NCI-H2081 (cell line): ENCODE measurements around the gene PDS5B.
A peak's percentile ranks its signal among the peaks of the same experiment; 100 is the strongest.
"Not testable (repeated sequence)": the region's sequence is repeated elsewhere in the genome, so short reads cannot be mapped to it uniquely, and the experiment has no call there.

Experiments
- DNase-seq, 2 experiments: peaks; one replicate each; lab custom pipeline; 2025; lab: John Stamatoyannopoulos, UW

Gene PDS5B

GRCh38 chr13:32650705-32651311 is 64.6 kb downstream of the PDS5B start:
- peak; percentile 15 to 61 for DNase-seq

DNA sequence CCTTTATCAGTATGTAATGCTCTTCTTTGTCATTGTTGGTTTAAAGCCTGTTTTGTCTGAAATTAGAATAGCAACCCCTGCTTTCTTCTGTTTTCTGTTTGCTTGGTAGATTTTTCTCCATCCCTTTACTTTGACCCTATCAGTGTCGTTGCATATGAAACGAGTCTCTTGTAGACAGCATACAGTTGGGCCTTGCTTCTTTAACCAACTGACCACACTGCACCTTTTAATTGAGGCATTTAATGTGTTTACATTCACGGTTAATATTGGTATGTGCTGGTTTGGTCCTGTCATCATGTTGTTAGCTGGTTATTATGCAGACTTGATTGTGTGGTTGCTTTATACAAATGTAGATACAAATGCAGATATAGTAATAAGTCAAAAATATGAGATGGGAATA is 71.1 kb downstream of the PDS5B start:
- no peak for DNase-seq

DNA sequence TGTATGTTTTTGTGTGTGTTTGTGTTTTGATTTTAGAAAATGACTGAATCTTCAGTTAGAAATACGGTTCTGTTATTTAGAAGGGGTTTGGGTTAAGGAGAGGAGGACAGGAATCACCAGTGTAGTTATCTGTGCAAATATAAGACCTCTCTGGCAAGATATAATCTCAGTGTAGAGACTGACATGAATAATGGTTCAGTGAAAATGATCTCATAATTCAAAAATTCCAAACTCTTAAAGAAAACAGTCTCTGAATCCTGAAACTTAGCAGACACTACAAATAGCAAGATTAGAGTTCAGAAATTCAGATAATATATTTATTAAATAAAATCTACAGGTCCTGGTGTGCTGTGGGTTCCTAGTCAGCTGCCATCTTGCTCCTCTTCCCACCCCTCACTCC is 73.5 kb downstream of the PDS5B start:
- no peak for DNase-seq

DNA sequence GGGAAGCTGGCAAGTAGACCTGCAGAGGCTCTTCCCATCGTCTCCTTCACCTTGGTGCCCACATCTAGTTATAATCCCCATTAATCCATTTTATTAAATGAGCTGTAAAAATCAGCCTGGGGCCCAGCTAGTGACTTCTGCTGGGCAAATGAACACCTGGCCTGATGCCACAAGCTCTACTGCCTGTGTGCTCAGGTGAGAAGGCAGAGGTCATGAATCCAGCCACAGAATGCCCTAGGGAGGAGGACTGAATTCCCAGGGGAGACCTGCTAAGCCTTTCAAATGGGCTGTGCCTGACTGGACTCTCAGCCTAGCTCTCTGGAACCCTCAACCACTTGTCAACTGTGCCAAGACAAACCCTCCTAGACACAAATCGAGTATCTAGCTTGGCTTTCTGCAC is 74.0 kb downstream of the PDS5B start:
- DNase-seq: no peak

DNA sequence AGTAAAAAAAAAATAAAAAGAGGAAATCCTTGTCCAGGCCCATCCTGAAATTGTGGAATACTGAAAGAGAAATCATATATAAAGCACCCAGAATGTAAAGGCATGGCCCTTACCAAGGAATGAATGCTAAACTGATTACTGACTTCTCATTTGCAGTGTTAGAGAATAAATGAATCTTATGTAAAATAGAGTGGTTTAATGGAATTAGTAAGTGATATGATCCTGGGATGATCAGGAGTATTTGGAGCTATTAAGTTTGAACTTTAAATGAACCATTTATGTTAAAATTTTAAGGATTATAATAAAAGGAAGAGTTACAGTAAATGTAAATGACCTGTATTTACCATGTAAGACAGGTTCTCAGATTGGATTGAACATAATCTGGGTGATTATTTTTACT is 75.4 kb downstream of the PDS5B start:
- DNase-seq: no peak

DNA sequence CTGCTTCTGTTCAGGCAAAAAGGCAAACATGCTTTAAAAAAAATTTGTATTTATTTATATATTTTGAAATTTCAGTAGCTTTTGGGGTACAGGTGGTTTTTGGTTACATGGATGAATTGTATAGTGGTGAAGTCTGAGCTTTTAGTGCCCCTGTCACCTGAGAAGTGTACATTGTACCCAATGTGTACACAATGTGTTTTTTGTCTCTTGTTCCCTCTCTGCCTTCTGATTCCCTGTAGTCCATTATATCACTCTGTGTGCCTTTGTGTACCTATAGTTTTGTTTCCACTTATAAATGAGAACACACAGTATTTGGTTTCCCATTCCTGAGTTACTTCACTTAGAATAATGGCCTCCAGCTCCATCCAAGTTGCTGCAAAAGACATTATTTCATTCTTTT is 77.4 kb downstream of the PDS5B start:
- DNase-seq: peak in 1 of 2 experiments; percentile 60

GRCh38 chr13:32666990-32667571 is 80.8 kb downstream of the PDS5B start:
- no peak for DNase-seq

- peak; percentile 33 to 48 for DNase-seq
These were observed 82.9 kb downstream of the PDS5B start for GRCh38 chr13:32669030-32669646.

GRCh38 chr13:32674503-32674902 is 88.3 kb downstream of the PDS5B start:
- no peak for DNase-seq

DNA sequence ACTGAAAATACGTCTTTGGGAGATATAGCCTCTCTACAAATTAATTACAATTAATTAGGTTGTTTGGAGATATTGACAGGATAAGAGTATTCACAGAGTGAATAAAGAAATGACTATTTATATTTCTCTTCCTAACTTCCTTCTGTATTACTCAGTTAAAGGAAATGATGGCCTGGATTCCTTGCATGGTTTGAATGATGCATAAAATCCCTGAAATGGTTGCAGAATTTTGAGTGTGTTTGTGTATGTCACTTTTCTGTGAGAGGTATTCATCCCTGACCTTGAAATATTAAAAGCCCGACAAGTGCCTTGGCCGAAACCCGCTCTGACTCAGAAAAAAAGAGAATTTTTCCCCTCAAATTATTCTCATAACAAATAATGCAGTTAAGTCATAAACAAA is 90.0 kb downstream of the PDS5B start:
- no peak for DNase-seq

- no peak for DNase-seq
These were observed 95.9 kb downstream of the PDS5B start for GRCh38 chr13:32682130-32682529.

DNA sequence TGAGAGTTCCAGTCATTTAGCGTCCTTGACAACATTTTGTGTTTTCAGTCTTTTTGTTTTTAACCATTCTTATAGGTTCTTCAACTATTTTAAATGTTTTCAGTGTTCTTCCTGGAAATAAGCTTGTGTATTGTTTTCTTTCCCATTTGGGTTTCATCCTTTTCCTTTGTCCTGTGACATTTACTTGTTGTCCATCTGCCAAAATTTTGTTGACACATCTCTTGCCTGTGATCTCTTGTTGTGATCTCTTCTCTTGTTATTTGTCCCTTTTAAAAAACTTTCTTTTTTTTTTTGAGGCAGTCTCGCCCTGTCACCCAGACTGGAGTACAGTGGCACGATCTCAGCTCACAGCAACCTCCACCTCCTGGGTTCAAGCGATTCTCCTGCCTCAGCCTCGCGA is 96.5 kb downstream of the PDS5B start:
- no peak for DNase-seq

DNA sequence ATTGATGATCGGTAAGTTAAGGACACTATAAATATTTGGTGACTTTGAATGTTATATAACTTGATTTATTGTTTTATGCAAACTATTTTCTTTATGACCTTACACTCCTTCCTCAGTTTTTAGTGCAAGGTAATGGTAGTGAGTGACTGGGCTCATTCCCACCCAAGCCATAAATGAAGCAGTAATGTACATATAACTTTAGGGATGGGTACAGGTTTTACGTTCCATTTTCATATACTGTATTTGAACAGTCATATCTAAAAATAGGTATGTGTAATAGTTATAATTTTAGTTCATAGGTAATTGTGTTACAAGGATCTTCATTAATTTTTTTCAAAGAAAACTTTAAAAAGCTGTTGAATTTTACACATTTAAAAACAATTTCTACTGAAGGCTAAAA is 101.0 kb downstream of the PDS5B start:
- DNase-seq: no peak

- no peak for DNase-seq
These were observed 109.5 kb downstream of the PDS5B start for GRCh38 chr13:32695602-32696250.

GRCh38 chr13:32707471-32707870 is 121.2 kb downstream of the PDS5B start:
- no peak for DNase-seq

DNA sequence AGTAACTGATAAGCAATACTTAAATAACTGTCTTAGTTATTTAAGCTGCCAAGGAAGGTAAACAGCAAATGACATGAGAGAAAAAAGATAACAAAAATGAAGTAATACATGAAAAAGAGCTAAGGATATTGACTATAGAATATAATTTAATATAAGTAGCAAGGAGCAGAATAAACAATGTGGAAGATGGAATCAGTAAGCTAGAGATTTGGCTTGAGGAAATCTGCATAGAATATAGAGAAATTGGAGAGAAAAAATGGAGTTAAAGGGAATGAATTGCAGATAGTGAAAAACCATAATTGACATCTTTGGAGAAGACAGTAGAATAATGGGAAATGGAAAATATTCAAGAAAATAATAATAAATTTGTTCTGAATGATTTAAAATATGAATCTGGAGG is 127.1 kb downstream of the PDS5B start:
- no peak for DNase-seq

- DNase-seq: not testable (repeated sequence)
These were observed 129.9 kb downstream of the PDS5B start for GRCh38 chr13:32716201-32716600.

- no peak for DNase-seq
These were observed 133.8 kb downstream of the PDS5B start for GRCh38 chr13:32720026-32720425.

DNA sequence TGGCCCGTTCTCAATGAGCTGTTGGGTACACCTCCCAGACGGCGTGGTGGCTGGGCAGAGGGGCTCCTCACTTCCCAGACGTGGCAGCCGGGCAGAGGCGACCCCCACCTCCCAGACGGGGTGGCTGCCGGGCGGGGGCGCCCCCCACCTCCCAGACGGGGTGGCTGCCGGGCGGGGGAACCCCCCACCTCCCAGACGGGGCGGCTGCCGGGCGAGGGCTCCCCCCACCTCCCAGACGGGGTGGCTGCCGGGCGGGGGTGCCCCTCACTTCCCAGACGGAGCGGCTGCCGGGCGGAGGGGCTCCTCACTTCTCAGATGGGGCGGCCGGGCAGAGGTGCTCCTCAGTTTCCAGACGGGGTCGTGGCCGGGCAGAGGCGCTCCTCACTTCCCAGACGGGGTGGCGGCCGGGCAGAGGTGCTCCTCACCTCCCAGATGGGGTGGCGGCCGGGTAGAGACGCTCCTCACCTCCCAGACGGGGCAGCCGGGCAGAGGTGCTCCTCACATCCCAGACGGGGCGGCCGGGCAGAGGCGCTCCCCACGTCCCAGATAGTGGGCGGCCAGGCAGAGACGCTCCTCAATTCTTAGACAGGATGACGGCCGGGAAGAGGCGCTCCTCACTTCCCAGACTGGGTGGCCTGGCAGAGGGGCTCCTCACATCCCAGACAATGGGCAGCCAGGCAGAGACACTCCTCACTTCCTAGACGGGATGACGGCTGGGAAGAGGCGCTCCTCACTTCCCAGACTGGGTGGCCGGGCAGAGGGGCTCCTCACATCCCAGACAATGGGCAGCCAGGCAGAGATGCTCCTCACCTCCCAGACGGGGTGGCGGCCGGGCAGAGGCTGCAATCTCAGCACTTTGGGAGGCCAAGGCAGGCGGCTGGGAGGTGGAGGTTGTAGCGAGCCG is 135.1 kb downstream of the PDS5B start:
- DNase-seq: not testable (repeated sequence)

GRCh38 chr13:32722340-32722739 is 136.1 kb downstream of the PDS5B start:
- DNase-seq: no peak

DNA sequence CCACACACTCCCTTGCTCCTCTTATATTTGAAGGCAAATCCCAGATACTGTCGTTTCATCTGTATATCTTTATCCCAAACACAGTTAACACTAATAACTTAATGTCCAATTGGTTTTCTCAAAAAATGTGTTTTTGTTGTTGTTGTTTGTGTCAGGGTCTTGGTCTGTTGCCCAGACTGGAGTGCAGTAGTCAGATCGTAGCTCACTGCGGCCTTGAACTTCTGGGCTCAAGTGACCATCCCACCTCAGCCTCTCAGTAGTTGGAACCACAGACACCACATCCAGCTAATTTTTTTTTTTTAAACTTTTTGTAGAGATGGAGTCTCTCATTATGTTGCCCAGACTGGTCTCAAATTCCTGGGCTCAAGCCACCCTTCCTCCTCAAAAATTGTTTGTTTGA is 137.7 kb downstream of the PDS5B start:
- DNase-seq: no peak

- no peak for DNase-seq
These were observed 140.3 kb downstream of the PDS5B start for GRCh38 chr13:32726374-32727037.
